GM21576 (cell line): ENCODE results near the gene LMBR1.

ENCODE experiments used
- ATAC-seq: cut with Tn5 transposase; IDR thresholded peaks from one replicate; pipeline ENCODE4 v1.9.1; 2021; ENCODE audit warnings: mild to moderate bottlenecking, moderate library complexity; ENCODE audit not compliant: unreplicated experiment

The LMBR1 gene

GRCh38 chr7:156635529-156636385 lies 257.2 kb downstream of the LMBR1 start:
- no peak for ATAC-seq

DNA sequence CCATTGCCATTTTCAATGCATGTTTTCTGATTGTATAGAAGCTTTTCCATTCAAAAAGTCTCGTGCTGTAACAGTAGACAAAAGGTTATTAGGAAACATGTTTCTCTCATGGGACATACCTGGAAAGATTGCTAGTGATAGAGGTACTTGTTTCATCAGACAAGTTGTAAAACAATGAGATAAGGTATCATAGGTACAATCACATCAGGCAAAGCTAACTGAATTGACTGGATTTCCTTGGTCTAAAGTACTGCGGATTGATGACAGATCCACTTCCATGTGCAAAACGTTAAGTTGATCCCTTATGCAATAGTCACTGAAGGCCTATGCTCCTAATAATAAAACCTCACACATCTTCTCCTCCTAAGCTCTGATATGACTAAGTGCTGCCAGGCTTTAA lies 258.9 kb downstream of the LMBR1 start:
- ATAC-seq = no peak

DNA sequence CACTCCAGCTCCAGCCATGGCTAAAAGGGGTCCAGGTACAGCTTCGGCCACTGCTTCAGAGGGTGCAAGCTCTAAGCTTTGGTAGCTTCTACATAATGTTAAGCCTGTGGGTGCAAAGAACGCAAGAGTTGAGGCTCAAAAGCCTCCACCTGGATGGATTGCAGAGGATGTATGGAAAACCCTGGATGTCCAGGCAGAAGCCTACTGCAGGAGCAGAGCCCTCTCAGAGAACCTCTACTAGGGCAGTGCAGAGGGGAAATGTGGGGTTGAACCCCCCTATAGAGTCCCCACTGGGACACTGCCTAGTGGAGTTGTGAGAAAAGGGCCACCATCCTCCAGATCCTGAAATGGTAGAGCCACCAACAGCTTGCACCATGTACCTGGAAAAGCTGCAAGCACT lies 263.1 kb downstream of the LMBR1 start:
- no peak for ATAC-seq

- ATAC-seq = no peak
These were observed 264.4 kb downstream of the LMBR1 start for GRCh38 chr7:156628562-156628961.
